Measurements from ENCODE around the gene AUTS2.

- TF ChIP-seq CTCF (IDR thresholded peaks at IDR 0.05) (no peak), POLR2A (IDR thresholded peaks at IDR 0.05) (no peak)
Measured at GRCh38 chr7:69670701-69671100, 72.4 kb downstream of the AUTS2 start.
